ENCODE results near the gene VAV2.

The VAV2 gene

DNA sequence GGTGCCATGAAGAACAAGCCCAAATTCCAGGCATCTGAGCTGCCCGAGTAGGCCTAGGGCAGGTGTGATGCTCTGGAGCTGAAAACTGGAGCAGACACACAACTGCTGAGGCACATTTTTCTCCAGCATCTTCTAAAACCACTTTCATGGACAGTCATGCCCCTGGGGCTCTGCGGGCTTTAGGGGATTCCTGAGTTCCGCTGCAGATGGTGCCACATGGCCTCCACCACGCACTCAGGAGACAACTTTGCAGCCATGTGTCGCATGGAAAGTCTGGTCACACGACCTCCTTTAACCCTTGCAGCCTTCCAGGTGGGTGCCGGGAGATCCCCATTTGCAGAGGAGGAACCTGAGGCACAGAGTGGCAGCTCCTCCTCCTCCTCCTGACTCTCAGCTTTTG is 141.2 kb downstream of the VAV2 start:
- DNase-seq: no peak

- DNase-seq: no peak
Measured at GRCh38 chr9:133850161-133850560, 142.0 kb downstream of the VAV2 start.

DNA sequence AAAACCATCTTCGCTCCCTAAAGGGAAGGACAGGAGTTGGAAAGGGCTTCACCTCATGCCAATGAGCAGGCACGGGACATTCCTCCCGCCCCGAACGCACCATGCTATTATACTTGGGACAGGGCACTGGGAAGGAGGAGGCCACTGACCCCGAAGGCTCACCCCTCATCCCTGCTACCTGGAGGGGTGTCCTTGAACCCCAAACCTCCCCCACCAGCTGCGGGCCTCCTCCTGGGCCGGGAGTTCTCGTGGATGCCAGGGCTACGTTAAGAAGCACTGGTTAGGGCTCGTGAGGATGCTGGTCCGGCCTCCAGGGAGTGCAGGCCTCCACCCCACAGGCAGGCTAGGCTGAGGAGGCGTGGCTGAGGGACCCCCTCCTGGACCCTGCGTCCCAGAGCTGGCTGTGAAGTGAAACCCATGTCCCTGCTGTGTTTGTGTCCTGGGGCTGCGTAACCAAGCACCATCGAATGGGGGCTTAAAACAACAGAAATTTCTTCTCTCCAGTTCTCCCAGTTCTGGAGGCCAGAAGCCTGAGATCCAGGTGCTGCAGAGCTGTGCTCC is 142.9 kb downstream of the VAV2 start:
- DNase-seq: no peak

- DNase-seq: no peak
Measured at GRCh38 chr9:133848471-133849109, 143.5 kb downstream of the VAV2 start.

DNA sequence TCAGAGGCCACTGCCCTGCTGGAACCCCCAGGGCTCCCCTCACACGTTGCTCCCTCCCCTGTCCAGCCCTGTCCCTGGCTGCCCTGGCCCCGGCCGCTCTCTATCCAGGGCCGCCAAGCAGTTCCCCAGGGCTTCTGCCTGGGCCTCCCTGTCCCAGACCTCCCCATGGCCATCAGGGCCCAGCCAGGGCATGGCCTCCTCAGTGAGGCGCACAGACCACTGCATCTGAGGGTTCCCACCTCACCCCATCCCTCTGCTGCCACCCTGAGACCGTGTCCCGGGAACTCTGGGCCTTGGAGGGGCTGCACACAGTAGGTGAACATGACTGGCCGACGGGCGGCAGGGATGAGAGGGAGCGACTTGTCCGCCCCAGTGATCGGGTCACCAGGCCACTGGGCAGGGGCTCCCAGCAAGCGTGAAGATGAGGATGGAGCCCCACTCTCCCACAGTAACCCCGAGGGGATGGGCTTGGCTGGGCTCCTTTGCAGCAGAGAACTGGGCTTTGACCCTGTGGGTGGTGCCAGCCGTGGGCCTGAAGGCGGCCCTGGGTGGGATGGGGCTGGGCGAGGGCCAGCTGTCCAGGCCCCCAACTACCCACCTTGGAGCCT is 145.5 kb downstream of the VAV2 start:
- no peak for DNase-seq

- DNase-seq: no peak
Measured at GRCh38 chr9:133845440-133845839, 146.7 kb downstream of the VAV2 start.

DNA sequence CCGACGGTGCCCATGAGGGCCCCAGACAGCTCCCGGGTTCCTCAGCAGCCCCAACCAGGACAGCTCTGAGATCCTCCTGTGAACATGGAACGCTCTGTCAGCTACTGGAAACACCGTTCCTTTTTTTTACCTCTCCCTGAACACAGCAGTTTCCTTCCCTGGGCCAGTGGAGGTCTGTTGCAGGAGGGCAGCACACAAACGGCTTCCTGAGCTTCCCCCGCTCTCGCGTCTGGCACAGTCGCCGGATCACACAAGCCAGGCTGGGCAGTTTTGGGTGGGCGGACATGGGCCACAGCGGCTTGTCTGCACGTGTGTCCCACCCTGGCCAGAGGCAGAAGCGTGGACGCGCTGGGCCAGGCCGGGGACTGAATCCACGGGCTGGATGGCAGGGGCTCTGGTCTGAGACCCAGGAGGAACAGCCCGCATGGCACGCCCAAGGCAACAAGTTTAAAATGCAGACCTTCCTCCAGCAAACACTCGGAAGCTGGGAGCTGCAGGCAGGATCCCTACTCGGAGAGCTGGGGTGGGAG is 147.2 kb downstream of the VAV2 start:
- no peak for DNase-seq

- DNase-seq: no peak
Measured at GRCh38 chr9:133844398-133844784, 147.7 kb downstream of the VAV2 start.

DNA sequence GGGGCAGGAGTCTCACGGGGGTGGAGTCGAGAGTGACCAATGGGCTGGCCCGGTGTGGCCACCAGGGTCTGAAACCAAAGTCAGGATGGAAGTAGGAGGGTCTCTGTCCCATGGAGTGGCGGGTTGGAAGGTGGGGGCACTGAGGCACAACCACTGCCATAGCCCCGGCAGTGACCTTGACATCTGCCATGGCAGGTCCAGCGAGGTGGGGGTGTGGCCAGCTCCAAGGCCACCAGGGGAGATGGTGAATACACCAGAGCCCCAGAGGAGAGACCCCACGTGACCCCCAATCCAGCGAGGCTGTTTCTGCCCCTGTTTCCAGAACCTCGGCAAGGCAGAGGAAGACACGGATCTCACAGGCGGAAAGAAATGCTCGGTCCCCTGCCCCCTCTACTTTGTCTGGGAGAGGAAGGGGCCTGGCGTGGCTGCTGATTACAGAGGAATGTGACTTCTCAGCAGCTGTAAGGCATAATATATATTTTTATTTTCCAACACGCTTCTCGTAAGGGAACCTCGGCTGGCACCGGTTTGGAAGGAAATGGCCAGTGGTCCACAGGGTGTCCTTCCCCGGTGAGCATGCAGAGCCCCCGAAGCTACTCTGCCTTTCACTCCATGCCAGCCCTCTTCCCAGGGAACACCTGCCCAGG is 148.2 kb downstream of the VAV2 start:
- DNase-seq: no peak

DNA sequence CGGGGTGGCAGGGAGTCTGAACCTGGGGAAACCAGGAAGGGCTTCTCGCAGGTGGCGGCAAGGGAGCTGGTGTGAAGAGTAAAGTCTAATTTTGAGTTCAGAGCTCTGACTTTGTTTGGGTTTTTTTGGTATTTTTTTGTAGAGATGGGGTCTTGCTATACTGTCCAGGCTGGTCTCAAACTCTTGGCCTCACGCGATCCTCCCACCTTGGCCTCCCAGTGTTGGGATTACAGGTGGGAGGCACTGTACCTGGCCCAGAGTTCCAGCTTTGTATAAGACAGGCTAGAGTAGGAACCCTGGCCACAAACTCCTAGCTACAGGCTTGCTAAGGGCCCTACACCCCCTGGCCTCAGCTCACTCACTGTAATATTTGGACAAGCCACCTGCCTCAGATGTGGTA is 148.9 kb downstream of the VAV2 start:
- DNase-seq: no peak

DNA sequence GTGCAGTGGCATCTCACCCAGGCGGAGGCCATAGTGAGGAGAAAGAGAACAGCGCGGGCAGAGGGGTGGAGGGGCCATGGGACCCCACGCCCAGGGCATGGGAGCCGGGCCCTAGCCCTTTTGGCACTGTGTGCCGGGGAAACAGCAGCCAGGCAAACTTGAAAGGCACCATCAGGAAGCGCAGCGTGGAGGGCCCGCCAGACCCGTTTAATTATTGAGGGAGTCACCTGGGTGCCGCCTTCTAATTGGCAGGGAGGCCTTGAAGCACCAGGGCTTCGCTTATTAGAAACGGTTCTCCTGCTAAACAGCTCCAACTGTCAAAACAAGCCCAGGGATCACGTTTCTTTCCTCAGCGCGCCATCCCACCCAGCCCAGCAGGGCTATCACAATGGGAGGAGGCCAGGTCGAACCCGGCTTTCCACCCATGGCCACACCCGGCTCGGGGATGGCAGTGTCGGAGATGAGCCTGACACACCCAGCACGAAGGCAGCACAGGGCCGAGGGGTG is 149.3 kb downstream of the VAV2 start:
- DNase-seq: no peak

GRCh38 chr9:133842174-133842573 is 149.9 kb downstream of the VAV2 start:
- no peak for DNase-seq

GRCh38 chr9:133841167-133841812 is 150.8 kb downstream of the VAV2 start:
- no peak for DNase-seq

- DNase-seq: no peak
Measured at GRCh38 chr9:133839822-133840329, 152.2 kb downstream of the VAV2 start.

DNA sequence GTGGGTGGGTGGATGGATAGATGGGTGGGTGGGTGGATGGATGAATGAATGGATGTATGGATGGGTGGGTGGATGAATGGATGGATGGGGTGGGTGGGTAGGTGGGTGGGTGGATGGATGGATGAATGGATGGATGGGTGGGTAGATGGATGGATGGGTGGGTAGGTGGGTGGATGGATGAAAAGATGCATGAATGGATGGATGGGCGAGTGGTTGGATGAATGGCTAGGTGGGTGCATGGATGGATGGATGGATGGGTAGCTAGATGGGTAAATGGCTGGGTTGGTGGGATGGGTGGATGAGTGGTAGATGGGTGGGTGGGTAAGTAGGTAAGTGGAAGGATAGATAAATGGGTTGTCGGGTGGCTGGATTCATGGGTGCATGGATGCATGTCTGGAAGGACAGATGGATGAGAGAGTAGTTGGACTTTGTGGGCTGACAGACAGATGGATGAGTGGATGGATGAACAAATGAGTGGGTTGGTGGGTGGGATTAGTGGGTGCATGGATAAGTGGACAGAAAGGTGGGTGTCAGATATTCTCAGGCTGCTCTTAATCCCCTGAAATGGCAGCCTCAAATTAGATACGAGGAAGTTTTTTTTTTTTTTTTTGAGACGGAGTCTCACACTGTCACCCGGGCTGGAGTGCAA is 153.1 kb downstream of the VAV2 start:
- no peak for DNase-seq

GRCh38 chr9:133837627-133838597 is 154.2 kb downstream of the VAV2 start:
- no peak for DNase-seq

DNA sequence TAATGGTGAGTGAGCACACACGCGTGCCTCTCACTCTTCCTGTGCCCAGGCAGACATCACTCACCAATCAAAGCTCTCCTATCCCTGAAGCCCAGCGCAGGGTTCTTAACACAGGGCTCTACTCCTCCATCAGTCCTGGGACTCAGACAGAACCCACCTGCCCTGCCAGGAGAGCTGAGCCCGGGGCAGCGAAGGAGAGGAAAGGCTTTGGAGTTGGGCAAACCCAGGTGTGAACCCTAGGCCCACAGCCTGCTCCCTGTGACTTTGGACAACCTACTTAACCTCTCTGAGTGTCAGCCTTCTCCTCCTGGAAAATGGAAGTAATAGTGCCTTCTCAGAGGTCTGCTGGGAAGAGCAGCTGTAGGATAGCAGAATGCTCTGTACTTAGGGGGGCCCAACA is 155.3 kb downstream of the VAV2 start:
- no peak for DNase-seq

DNA sequence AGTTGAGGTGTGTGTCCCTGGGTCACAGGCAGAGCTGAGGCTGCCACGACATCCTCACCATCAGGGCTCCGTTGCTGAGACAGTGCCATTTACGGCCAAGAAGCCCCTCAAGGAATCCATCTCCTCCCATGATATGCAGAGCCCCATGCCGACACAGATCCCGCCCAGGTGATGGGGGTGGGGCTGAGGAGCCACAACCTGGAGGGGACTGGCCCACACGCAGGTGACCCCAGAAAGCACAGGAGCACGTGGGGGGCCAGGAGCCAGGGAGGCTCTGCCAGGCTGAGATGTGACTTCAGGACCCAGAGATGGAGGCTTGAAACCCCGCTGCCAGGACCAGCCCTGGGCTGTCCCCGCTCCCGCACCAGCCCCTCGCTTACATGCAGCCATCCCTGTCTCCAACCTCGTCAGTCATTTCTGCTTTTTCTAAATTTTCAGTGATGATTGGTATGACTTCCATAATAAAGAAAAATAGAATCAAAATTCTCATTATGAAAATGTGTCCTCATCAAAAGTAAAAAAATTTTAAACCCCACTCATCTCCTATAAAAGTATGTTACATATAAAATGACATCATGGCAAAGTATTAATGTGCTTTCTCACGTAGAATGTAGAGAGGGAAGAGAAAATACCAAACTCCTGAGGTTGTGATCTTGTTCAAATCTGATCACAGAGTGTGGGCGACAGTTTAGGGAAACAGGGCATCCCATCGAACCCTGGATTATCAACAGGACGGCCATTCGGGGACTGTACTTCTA is 155.9 kb downstream of the VAV2 start:
- DNase-seq: no peak

GRCh38 chr9:133835262-133835901 is 156.7 kb downstream of the VAV2 start:
- no peak for DNase-seq
